A673 (cell line): ENCODE measurements around the gene BPIFB2. TPM values are rescaled to one million over a fixed set of nuclear protein-coding genes. Genes with fewer than 3 reads are reported as not detected.

Source experiments
- BruUV-seq: library from RNA; stranded (reverse); fragments of 400-500 nt; replicated peaks from 2 replicates; lab custom pipeline; 2021; lab: Mats Ljungman, UMichigan
- CTCF ChIA-PET: fragments of 300-600 bp; sonication (Branson Sonifier 250); formaldehyde crosslinking; loops from one replicate; lab custom pipeline; 2022; ENCODE audit warnings: antibody characterized with exemption; lab: Charles Lee
- POLR2A ChIA-PET: fragments of 300-600 bp; sonication (Branson Sonifier 250); formaldehyde crosslinking; loops from one replicate; lab custom pipeline; 2022; ENCODE audit warnings: antibody characterized with exemption; ENCODE audit not compliant: low non-redundant PET; lab: Charles Lee
- DNase-seq: peaks from one replicate; pipeline ENCODE4 v3.0.0-alpha.2; 2015; ENCODE audit warnings: low spot score
- H3K27ac ChIP-seq: fragments of 200-600 bp; sonication (generic); 2 replicates; pipeline ENCODE4 v1.5.1; 2016; ENCODE audit warnings: mixed run types, low read depth, mild to moderate bottlenecking, mixed read lengths, antibody characterized with exemption, low read length; ENCODE audit not compliant: poor library complexity, severe bottlenecking
- H3K27me3 ChIP-seq: fragments of 200-600 bp; sonication (generic); replicated peaks from 2 replicates; pipeline ENCODE4 v1.6.1; 2017; ENCODE audit warnings: mixed run types, low read depth, mild to moderate bottlenecking, mixed read lengths, antibody characterized with exemption, low read length; ENCODE audit not compliant: insufficient read depth, poor library complexity
- H3K36me3 ChIP-seq: fragments of 200-600 bp; sonication (generic); 2 replicates; pipeline ENCODE4 v1.6.1; 2016; ENCODE audit warnings: mixed run types, mild to moderate bottlenecking, mixed read lengths, antibody characterized with exemption, low read length; ENCODE audit not compliant: insufficient read depth, poor library complexity, severe bottlenecking
- H3K4me1 ChIP-seq: fragments of 200-600 bp; sonication (generic); 2 replicates; pipeline ENCODE4 v1.6.1; 2017; ENCODE audit warnings: mixed run types, mild to moderate bottlenecking, mixed read lengths, antibody characterized with exemption, low read length; ENCODE audit not compliant: insufficient read depth, poor library complexity, severe bottlenecking
- H3K4me3 ChIP-seq: fragments of 200-600 bp; sonication (generic); 2 replicates; pipeline ENCODE4 v1.5.1; 2016; ENCODE audit warnings: low read depth, mixed run types, mild to moderate bottlenecking, mixed read lengths, low read length; ENCODE audit not compliant: poor library complexity, severe bottlenecking
- H3K9me3 ChIP-seq: fragments of 200-600 bp; sonication (generic); 2 replicates; pipeline ENCODE4 v1.6.1; 2016; ENCODE audit warnings: mixed run types, low read depth, mild to moderate bottlenecking, mixed read lengths, antibody characterized with exemption, low read length; ENCODE audit not compliant: poor library complexity, severe bottlenecking
- EZH2 ChIP-seq: fragments of 200-600 bp; sonication (generic); IDR thresholded peaks from 2 replicates; pipeline ENCODE4 v1.6.1; 2017; ENCODE audit warnings: borderline replicate concordance, low read depth, mild to moderate bottlenecking, mixed read lengths, antibody characterized with exemption, low read length; ENCODE audit not compliant: poor library complexity, severe bottlenecking
- intact Hi-C: fragments of 100-400 bp; cut with micrococcal nuclease; formaldehyde crosslinking; loops from one replicate; pipeline ENCODE4 v1.10.0; 2022; ENCODE audit not compliant: unreplicated experiment
- total RNA-seq: library from RNA; stranded (reverse); gene quantifications from 2 replicates; pipeline ENCODE4 v1.2.3, GENCODE V29; 2021
- TF ChIP-seq, protein P1 (sequence below): fragments of 300-800, 200-600 bp; sonication (generic); conservative IDR thresholded peaks from 2 replicates; pipeline ENCODE4 v1.5.1; 2017; ENCODE audit warnings: low read depth, mild to moderate bottlenecking, antibody characterized with exemption, low read length, moderate library complexity, mixed read lengths

BPIFB2 gene
- total RNA-seq, 1 experiment from 2014 or later, result not detected

DNA sequence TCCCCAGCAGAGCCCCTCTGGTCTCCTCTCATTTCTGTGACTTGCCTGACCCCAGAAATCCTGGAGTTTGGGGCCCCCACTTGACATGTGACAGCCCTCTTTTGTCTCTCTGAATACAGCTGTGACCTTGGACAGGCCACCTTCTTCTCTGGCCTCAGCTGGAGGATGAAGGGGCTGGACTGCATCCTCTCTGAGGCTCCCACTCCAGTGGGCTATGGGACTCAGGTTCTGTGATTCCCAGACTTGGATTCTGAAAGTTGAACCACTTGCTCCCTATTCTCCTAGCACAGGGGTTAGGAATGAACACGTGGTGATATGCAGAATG lies 55.3 kb downstream of the BPIFB2 start:
- Histone ChIP-seq H3K9me3 (no peaks in the 10 kb centered on the region), H3K27ac (no peak overlapping the region), H3K27me3 (no peaks in the 10 kb centered on the region), H3K4me1 (no peaks in the 10 kb centered on the region), H3K36me3 (no peaks in the 10 kb centered on the region), H3K4me3 (no peak overlapping the region)
- ChIA-PET POLR2A (no interaction called here), CTCF (no interaction called here)
- TF ChIP-seq EZH2, result no peak
- TF ChIP-seq, protein P1, sequence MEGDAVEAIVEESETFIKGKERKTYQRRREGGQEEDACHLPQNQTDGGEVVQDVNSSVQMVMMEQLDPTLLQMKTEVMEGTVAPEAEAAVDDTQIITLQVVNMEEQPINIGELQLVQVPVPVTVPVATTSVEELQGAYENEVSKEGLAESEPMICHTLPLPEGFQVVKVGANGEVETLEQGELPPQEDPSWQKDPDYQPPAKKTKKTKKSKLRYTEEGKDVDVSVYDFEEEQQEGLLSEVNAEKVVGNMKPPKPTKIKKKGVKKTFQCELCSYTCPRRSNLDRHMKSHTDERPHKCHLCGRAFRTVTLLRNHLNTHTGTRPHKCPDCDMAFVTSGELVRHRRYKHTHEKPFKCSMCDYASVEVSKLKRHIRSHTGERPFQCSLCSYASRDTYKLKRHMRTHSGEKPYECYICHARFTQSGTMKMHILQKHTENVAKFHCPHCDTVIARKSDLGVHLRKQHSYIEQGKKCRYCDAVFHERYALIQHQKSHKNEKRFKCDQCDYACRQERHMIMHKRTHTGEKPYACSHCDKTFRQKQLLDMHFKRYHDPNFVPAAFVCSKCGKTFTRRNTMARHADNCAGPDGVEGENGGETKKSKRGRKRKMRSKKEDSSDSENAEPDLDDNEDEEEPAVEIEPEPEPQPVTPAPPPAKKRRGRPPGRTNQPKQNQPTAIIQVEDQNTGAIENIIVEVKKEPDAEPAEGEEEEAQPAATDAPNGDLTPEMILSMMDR, result no peak
- no TSS peak for BruUV-seq
- DNase-seq, result no peak
- intact Hi-C loops, result no loop called here

GRCh38 chr20:33063271-33063670 lies 55.8 kb downstream of the BPIFB2 start:
- no peak overlapping the region for H3K27ac ChIP-seq
- ChIA-PET CTCF (no interaction called here), POLR2A (no interaction called here)
- no peak for TF ChIP-seq EZH2
- TF ChIP-seq, protein P1, result no peak
- no peaks in the 10 kb centered on the region for H3K9me3 ChIP-seq
- H3K4me3 ChIP-seq, result no peak overlapping the region
- no peak for DNase-seq
- no peaks in the 10 kb centered on the region for H3K4me1 ChIP-seq
- no TSS peak for BruUV-seq
- intact Hi-C loops, result no loop called here
- H3K36me3 ChIP-seq, result no peaks in the 10 kb centered on the region
- H3K27me3 ChIP-seq, result no peaks in the 10 kb centered on the region

GRCh38 chr20:33064572-33065287 lies 57.2 kb downstream of the BPIFB2 start:
- TF ChIP-seq, protein P1, result no peak
- no peak for TF ChIP-seq EZH2
- ChIA-PET CTCF (no interaction called here), POLR2A (no interaction called here)
- no peak for DNase-seq
- H3K4me1 ChIP-seq, result no peaks in the 10 kb centered on the region
- no peak overlapping the region for H3K4me3 ChIP-seq
- no peaks in the 10 kb centered on the region for H3K36me3 ChIP-seq
- H3K27me3 ChIP-seq, result no peaks in the 10 kb centered on the region
- no peak overlapping the region for H3K27ac ChIP-seq
- intact Hi-C loops, result no loop called here
- BruUV-seq, result no TSS peak
- H3K9me3 ChIP-seq, result no peaks in the 10 kb centered on the region
